Stimulated activated CD8-positive, alpha-beta memory T cell treated with anti-CD3 and anti-CD28 coated beads, Interleukin-2, amount 100 ng/mL, for 1 hour (primary cell): Measurements from ENCODE around the gene MAML3.

Source experiments
- DNase-seq, 2 donors: peaks; one replicate each; pipeline ENCODE4 v3.0.0-alpha.2; 2020; ENCODE audit warnings: low read depth in 2 of 2

The MAML3 gene

DNA sequence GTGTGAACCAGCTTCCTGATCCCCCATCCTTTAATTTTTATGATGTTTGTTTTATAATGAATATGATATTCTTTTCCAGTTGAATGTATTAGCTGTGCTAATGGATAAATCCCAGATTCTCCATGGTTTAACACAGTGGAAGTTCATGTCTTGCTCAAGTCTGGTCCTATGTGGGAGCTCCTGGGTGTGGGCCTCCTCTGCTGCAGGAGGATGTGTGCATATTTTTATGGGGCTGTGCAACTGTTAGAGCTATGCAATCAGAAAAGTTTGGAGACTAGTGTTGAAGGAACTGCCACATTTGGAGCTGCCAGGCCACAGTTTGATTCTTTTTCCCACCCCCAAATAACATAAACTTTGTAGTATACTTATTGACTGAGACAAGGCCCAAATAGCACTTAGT lies 463.6 kb downstream of the MAML3 start:
- DNase-seq, result no peak

DNA sequence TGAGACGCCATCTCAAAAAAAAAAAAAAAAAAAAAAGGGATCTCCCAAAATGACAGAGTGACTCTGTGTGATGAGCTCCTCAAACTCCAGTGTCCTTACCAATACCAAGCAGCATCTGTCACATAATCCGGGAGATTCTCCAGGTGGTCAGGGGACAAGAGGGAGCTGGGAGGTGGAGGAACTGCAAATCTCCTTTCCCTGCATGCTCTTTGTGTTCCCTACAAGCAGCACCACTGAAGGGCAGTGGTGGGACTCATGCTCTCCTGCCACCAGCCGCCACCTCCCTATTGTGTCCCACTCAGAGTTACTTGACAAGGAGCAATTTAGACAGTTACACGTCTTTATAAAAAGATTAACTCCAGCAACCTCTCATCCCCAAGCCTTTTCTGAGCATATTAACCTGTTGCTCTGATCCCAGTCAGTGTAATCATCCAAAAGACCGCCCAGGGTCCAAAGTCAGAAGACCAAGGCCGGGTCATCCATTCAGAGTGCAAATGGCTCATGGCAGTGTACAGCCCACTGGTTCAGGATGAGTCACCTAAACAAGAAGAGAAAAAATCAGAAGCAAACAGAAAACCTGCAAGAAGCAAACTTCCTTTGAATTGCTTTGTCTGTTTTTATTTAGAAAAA lies 464.8 kb downstream of the MAML3 start:
- DNase-seq, result no peak

DNA sequence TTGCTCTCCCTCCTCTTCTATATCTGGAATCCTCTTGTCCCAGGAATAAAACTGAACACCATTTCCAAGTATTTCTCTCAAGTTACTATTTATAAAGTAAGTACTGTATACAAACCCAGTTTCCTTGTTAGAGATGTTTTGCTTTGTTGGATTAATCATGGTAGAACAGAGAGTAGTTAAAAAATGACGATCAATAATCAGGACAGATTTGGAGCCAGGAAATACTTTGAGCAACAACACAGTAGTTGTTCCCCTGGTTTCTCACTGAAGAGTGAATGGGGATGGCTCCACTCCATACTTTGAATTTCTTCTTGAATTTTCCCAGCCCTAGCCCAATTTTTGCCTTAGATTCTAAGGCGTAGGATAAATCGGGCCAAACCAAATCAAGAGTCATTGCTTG lies 467.0 kb downstream of the MAML3 start:
- DNase-seq, result no peak

DNA sequence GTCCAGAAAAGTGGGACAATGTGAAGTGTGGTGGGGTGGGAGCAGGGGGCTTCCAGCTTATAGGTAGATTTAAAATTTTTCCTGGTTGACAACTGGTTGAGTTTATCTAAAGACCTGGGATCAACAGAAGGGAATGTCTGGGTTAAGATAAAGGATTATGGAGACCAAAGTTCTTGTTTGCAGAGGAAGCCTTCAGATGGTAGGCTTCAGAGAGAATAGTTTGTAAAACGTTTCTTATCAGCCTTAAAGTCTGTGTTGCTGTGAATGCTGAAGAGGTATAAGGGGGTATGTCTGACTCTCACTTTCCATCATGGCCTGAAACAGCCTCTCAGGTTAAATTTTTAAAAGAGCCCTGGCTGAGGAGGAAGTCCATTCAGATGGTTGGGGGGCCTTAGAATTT lies 467.9 kb downstream of the MAML3 start:
- no peak for DNase-seq

DNA sequence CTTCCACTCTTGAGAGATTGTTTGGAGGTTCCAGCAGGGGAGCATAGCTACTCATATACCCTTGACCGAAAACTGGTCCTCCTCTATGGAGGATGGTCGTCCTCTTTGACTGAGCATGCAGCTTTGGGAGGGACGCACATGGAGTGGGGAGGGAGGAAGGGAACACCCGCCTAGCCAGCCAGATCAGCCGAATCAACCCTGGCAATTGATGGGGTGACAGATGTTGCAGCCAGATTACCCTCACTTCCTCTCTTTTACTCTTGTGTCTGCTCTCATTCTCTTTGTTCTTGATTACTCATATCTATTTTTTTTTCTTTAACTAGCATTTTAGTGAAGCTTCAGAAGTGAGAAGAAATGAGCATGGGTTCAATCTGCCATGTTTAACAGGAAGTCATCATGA lies 468.8 kb downstream of the MAML3 start:
- no peak for DNase-seq

DNA sequence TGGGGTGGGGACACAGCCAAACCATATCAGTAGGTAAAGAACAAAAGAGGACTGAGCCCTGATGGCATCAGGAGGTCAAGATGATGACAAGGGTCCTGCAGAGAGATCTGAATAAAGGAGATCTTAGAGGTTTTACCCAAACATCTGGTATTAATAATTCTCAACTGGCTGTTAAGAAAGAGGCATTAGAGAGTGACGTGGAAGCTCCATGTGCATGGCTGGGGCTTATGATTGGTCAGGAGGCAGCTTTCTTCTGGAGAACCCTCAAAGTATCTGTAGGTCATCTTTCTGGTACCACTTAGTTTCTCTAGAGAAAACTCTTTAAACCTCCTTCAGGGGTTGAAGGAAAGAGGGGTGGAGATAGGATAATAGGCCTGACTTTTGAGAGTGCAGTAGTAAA lies 469.6 kb downstream of the MAML3 start:
- DNase-seq, result no peak

DNA sequence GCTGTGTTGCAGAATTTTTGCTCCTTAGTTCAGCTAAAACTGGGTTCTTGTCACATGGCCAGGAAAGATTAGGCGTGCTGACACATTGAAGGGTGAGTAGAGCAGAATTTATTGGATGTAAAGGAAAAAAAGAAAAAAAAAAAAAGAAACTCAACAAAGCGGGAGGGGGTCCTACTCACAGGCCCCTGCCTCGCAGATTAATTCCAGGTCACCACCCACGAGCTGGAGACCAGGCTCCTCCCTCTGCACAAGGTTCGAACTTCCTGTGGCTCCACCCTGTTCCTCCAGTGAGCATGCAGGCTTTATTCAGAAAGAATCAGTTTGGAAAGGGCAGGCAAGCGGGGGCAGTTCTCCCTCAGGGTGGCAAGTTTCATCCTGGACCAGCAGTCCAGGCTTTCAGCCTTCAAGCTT lies 471.2 kb downstream of the MAML3 start:
- DNase-seq, result no peak

DNA sequence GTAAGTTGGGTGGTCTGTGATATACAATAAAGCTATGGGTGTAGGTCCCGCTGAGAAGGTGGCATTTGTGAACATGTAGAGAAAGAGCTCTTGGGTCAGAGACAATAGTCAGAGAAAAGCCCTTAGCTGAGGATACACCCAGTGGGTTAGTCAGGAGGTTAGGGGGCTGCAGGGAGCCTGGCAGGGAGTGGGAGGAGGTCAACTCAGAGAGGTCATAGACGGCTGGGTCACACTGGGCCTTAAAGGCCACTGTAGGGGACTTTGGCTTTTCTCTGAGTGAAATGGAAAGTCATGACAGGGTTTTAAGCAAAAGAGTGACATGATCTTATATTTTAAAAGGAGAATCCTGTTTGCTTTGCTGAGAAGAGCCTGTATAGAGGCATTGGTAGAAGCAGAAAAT lies 471.7 kb downstream of the MAML3 start:
- no peak for DNase-seq

DNA sequence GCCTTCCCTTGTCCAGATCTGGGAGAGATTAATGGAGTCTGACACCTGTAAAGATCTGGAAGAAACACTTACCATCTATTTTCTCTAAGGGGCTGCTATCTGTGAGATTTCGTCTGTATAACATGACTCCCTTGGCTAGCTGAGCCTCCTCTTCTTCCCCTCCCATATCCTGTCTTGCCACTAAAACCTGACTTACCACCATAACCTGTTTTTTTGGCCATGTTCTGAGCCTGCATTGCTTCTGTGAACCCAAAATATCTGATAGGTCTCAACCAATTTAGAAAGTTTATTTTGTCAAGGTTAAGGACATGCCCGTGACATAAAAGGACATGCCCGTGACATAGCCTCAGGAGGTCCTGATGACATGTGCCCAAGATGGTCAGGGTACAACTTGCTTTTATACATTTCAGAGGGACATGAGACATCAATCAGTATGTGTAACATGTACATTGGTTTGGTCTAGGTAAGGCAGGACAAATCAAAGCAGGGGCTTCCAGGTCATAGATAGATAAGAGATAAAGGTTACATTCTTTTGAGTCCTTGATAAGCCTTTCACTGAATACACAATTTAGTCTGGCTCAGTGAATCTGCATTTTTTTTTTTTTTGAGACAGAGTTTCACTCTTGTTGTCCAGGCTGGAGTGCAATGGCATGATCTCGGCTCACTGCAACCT lies 476.9 kb downstream of the MAML3 start:
- no peak for DNase-seq

DNA sequence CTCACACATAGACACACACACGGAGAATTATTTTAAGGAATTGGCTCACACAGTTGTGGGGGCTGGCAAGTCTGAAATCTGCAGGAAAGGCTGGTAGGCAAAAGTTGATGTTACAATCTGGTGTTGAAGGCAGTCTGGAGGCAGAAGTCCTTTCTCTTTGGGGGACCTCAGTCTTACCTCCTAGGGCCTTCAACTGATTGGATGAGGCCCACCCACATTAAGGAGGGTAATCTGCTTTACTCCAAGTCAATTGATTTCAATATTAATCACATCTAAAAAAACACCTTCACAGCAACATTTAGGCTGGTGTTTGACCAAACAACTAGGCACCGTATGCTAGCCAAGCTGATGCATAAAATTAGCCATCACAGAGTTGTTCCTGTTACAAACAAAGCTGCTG lies 477.6 kb downstream of the MAML3 start:
- DNase-seq, result no peak

DNA sequence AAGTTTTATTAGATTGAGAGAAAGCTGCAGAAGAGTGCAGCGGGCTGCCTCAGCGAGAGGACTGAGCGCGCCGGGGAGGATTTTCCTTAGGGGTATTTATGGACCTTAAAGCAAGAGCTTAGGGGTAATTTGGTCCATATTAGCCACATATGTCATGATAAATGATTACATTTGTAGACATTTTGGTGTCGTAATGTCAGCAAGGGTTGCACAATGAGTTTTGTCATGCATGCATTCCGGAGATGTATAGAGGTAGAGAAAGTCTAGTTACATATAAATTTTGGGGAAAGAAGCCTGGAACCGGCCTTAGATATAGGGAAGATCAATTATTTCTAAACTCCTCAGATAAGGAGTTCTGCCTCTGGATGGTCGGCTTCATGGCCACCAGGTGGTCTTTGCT lies 478.3 kb downstream of the MAML3 start:
- no peak for DNase-seq

DNA sequence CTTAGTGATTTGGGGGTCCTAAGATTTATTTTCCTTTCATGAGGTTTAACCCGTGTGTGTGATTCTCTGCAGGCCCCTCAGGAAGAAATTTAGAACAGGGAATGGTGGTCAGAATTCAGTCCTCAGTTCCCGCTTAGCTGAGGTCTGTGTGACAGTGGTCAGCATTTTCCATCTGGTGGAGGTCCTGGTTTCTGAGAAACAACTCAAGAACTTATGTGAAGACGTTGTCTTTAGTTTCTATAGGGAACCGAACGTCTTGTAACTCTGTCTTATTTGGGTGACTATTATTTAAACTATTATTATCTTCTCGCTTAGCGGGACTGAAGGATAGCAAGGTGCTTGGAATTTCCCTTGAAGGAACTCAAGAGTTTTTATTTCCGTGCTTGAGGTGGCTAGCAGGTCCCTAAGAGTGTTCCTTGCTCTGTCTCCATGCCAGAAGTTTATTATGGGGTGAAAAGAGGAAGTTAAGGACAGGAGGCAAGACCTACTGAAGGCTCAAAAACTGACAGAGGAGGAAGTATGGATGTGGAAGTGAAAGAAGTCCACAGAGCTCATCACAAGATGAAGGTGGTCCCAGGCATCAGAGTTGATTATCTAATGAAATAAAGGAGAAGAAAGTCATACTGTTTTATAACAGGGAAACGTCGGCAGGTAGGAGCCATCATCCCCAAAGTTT lies 479.0 kb downstream of the MAML3 start:
- DNase-seq, result no peak

DNA sequence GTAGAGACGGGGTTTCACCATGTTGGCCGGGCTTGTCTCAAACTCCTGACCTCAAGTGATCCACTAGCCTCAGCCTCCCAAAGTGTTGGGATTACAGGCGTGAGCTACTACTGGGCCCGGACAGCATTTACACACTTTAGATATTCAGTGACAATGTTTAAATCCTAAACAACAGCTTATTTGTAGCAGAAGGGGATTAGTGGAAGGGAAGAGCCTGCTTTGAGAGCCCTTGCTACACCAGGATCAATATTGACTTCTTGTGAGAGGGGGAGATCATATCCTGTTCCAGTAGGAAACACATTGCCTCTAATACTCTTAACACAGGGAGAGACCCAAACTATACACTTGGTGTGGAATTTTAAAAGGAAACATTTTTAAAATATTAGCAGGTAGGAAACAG lies 481.3 kb downstream of the MAML3 start:
- no peak for DNase-seq

DNA sequence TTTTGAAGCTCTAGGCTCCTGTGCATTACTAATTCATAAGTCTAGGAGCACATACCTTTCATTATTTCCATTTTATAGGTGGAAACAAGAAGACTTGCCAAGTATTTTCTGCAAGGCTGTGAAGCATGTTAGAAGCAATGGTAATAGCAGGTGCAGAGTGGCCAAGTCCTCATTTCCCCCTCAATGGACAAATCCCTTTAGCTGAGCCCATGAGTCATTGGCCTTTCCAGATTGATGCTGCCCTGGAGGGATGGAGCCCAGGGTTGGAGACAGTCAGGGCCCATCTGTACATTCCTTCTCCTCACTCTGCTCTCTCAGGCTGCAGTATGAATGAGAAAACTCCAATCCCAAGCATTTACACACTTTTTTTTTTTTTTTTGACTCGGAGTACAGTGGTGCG lies 481.8 kb downstream of the MAML3 start:
- DNase-seq, result no peak

DNA sequence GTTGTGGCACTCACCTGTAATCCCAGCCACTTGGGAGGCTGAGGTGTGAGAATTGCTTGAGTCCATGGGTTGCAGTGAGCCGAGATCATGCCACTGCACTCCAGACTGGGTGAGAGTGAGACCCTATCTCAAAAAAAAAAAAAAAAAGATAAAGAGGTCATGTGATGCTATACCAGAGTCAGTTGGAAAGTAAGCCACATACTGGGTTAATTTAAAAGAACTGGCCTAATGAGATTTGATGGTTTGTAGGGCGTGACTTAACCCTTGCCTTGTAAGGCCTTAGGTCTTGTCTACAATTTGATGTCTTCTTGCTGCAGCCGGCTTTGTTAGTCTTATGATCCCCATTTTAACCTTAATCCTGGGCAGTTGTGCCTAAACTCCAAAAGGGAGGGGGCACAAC lies 483.2 kb downstream of the MAML3 start:
- DNase-seq, result no peak

DNA sequence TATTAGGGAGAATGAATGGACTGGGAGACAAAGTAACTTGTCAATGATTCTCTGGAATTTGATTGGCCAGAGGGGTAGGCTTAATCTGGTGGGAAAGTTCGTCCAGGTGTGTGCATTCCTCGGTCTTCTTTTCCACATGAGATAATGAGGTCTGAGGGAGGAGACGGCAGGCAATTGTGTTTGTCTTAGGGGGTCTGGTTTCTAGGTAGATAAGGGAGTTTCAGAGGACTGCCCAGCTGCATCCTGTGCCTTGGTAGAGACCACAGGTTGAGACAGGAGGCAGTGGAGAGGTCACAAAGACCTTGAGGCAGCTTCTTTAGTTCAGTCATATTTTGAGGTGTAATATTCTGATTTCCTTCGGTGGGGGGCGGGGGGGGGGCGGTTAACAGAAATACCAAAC lies 484.1 kb downstream of the MAML3 start:
- DNase-seq, result no peak

DNA sequence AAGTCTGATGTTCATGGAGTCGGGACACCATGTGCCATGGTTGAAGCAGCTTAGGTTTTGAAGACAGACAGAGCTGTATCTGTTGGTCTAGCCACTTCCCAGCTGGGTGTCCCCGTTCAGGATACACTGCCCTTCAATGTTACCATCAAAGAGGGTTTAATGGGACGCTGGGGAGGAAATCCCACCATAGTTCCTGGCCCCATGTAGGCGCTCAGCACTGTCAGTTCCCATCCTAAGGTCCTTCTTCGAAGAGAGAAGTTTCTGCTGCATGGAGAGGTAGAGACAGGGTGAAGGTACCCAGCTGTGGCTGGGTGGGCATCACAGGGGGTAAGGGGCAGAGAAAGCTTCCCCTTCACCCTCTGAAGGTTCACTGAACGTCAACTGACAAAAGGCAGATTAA lies 484.6 kb downstream of the MAML3 start:
- no peak for DNase-seq

DNA sequence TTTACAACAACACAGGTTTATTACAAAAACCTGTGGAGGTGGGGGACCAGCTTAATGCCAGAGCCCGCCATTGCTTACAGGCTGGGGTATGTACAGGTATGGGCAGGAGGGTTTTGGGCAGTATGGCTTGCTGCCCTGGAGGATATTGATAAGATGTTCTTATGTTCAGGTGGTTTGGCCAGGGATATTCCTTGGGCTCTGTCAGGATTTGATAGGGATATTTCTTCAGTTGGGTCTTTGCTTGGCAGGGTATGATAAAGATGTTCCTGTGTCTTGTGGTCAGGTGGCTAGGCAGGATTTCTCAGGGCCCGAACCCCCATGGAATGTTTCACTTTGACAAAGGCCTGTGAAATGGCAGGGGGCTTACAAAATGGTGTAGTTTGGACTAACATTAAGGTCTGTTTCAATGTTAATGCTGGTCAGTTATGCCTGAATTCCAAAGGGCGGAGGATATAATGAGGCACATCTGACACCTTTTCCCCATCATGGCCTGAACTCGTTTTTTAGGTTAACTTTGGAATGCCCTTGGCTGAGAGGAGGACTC lies 485.3 kb downstream of the MAML3 start:
- no peak for DNase-seq

DNA sequence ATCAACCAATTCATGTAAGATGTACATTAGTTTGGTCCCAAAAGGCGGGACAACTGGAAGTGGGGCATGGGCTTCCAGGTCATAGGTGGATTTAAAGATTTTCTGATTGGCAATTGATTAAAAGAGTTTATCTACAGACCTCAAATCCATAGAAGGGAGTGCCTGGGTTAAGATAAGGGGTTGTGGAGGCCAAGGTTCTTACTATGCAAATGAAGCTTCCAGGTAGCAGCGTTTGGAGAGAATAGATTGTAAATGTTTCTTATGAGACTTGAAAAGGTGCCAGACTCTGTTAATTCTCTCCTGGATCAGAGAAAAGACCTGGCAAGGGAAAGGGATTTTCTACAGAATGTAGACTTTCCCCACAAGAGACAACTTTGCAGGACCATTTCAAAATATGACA lies 485.9 kb downstream of the MAML3 start:
- DNase-seq, result no peak
